ENCODE results near the gene A2ML1. TPM values are rescaled to one million over a fixed set of nuclear protein-coding genes. Genes with fewer than 3 reads are reported as not detected.
A peak's percentile ranks its signal among the peaks of the same experiment; 100 is the strongest.
"Not testable (repeated sequence)": the region's sequence is repeated elsewhere in the genome, so short reads cannot be mapped to it uniquely, and the experiment has no call there.

The A2ML1 gene
- total RNA-seq, 1 donor from 2014 or later, result not detected

DNA sequence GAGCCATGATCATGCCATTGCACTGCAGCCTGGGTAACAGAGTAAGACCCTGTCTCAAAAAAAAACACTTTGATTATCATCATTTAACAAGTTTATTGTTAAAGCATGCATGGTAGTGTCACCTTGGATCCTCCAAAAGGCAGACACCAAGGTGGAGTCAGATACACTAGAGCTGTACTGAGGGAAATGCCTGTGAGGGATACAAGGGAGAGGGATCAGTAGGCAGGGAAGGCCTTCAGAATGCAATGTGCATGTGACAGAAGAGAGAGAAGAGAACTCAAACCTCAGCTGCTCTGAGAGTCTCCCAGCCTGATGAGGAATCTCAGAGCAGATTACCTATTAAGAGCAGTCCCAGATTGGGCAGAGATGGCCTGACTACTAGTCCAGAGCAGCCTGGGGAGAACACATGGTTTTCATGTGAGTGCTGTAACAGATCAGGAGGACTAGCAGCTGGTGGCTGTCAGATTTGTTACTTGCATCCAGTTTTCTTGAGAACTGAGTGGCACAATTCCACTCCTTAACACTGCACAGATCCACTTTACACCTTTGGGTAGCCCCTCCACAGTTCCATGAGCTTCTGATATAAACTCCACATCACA lies 38.0 kb upstream of the A2ML1 start:
- TF ChIP-seq, protein P1, sequence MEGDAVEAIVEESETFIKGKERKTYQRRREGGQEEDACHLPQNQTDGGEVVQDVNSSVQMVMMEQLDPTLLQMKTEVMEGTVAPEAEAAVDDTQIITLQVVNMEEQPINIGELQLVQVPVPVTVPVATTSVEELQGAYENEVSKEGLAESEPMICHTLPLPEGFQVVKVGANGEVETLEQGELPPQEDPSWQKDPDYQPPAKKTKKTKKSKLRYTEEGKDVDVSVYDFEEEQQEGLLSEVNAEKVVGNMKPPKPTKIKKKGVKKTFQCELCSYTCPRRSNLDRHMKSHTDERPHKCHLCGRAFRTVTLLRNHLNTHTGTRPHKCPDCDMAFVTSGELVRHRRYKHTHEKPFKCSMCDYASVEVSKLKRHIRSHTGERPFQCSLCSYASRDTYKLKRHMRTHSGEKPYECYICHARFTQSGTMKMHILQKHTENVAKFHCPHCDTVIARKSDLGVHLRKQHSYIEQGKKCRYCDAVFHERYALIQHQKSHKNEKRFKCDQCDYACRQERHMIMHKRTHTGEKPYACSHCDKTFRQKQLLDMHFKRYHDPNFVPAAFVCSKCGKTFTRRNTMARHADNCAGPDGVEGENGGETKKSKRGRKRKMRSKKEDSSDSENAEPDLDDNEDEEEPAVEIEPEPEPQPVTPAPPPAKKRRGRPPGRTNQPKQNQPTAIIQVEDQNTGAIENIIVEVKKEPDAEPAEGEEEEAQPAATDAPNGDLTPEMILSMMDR (IDR thresholded peaks at IDR 0.05; ENCODE audit: insufficient read depth, low read depth, low read length), result no peak
- no peak for TF ChIP-seq EZH2 (IDR thresholded peaks at IDR 0.05; ENCODE audit: insufficient read depth, low read length)
- Histone ChIP-seq H3K4me2 (ENCODE audit: low read length) (no peak overlapping the region), H3K27ac (ENCODE audit: low read depth, low read length) (no peak overlapping the region), H3K27me3 (ENCODE audit: insufficient read depth, low read length) (no peaks in the 10 kb centered on the region), H3K36me3 (ENCODE audit: insufficient read depth, low read length) (peaks cover 7% of the 10 kb centered on the region), H3K4me1 (ENCODE audit: insufficient read depth, low read length) (no peaks in the 10 kb centered on the region), H2AFZ (ENCODE audit: low read depth, low read length) (no peak overlapping the region), H3K9ac (ENCODE audit: low read length) (no peak overlapping the region), H3K9me3 (ENCODE audit: insufficient read depth, low read depth, low read length) (no peaks in the 10 kb centered on the region), H3K4me3 (ENCODE audit: insufficient read depth, low read depth, low read length) (no peak overlapping the region), H4K20me1 (ENCODE audit: insufficient read depth, low read length) (peaks cover under 1% of the 10 kb centered on the region), H3K79me2 (ENCODE audit: insufficient read depth, low read length) (no peaks in the 10 kb centered on the region)
- Mint-ChIP-seq H3K9me3 (ENCODE audit: unreplicated experiment) (peaks cover 5% of the 10 kb centered on the region), H3K4me3 (ENCODE audit: unreplicated experiment) (no peak overlapping the region), H3K36me3 (ENCODE audit: low read depth, unreplicated experiment) (peaks cover 2% of the 10 kb centered on the region), H3K27ac (ENCODE audit: unreplicated experiment) (no peak overlapping the region), H3K27me3 (ENCODE audit: low read depth, unreplicated experiment) (no peaks in the 10 kb centered on the region), H3K4me1 (ENCODE audit: low read depth, unreplicated experiment) (no peaks in the 10 kb centered on the region)
- FAIRE-seq, result no peak
- no peak for DNase-seq (ENCODE audit: low read depth)

DNA sequence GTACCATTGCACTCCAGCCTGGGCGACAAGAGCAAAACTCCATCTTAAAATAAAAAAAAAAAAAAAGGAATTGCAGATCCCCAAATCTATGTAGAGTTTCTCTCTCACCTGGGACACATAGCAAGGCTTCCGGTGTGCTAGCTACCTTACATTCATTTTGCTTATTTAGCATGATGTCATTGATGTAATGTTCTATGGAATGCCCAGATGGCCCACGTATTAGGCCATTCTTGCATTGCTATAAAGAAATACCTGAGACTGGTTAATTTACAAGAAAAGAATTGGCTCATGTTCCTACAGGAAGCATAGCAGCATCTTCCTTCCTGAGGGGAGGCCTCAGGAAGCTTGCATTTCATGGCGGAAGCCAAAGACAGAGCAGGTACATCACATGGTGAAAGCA lies 36.9 kb upstream of the A2ML1 start:
- Histone ChIP-seq H3K36me3 (ENCODE audit: insufficient read depth, low read length) (peaks cover 7% of the 10 kb centered on the region), H3K9me3 (ENCODE audit: insufficient read depth, low read depth, low read length) (no peaks in the 10 kb centered on the region), H3K27me3 (ENCODE audit: insufficient read depth, low read length) (no peaks in the 10 kb centered on the region), H3K27ac (ENCODE audit: low read depth, low read length) (no peak overlapping the region), H4K20me1 (ENCODE audit: insufficient read depth, low read length) (no peaks in the 10 kb centered on the region), H3K79me2 (ENCODE audit: insufficient read depth, low read length) (no peaks in the 10 kb centered on the region), H3K9ac (ENCODE audit: low read length) (no peak overlapping the region), H3K4me3 (ENCODE audit: insufficient read depth, low read depth, low read length) (no peak overlapping the region), H3K4me2 (ENCODE audit: low read length) (no peak overlapping the region), H3K4me1 (ENCODE audit: insufficient read depth, low read length) (no peaks in the 10 kb centered on the region), H2AFZ (ENCODE audit: low read depth, low read length) (no peak overlapping the region)
- peaks cover 2% of the 10 kb centered on the region for H3K36me3 Mint-ChIP-seq (ENCODE audit: low read depth, unreplicated experiment)
- TF ChIP-seq, protein P1 (IDR thresholded peaks at IDR 0.05; ENCODE audit: insufficient read depth, low read depth, low read length), result no peak
- TF ChIP-seq EZH2 (IDR thresholded peaks at IDR 0.05; ENCODE audit: insufficient read depth, low read length), result no peak
- FAIRE-seq (no peak), DNase-seq (ENCODE audit: low read depth) (no peak)
- H3K27ac Mint-ChIP-seq (ENCODE audit: unreplicated experiment), result no peak overlapping the region
- peaks cover 5% of the 10 kb centered on the region for H3K9me3 Mint-ChIP-seq (ENCODE audit: unreplicated experiment)
- no peaks in the 10 kb centered on the region for H3K4me1 Mint-ChIP-seq (ENCODE audit: low read depth, unreplicated experiment)
- no peak overlapping the region for H3K4me3 Mint-ChIP-seq (ENCODE audit: unreplicated experiment)
- no peaks in the 10 kb centered on the region for H3K27me3 Mint-ChIP-seq (ENCODE audit: low read depth, unreplicated experiment)

DNA sequence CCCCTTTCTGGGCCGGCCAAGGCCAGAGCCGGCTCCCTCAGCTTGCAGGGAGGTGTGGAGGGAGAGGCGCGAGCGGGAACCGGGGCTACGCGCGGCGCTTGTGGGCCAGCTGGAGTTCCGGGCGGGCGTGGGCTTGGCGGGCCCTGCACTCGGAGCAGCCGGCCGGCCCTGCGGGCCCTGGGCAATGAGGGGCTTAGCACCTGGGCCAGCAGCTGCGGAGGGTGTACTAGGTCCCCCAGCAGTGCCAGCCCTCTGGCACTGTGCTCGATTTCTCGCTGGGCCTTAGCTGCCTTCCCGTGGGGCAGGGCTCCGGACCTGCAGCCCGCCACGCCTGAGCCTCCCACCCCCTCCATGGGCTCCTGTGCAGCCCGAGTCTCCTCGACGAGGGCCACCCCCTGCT lies 35.2 kb upstream of the A2ML1 start:
- H3K9me3 ChIP-seq (ENCODE audit: insufficient read depth, low read depth, low read length); H3K79me2 ChIP-seq (ENCODE audit: insufficient read depth, low read length); H3K4me3 ChIP-seq (ENCODE audit: insufficient read depth, low read depth, low read length); H3K27ac Mint-ChIP-seq (ENCODE audit: unreplicated experiment); H3K4me1 ChIP-seq (ENCODE audit: insufficient read depth, low read length); H3K9me3 Mint-ChIP-seq (ENCODE audit: unreplicated experiment); H3K36me3 Mint-ChIP-seq (ENCODE audit: low read depth, unreplicated experiment); H3K27me3 Mint-ChIP-seq (ENCODE audit: low read depth, unreplicated experiment); FAIRE-seq; H2AFZ ChIP-seq (ENCODE audit: low read depth, low read length); H3K9ac ChIP-seq (ENCODE audit: low read length); H3K4me2 ChIP-seq (ENCODE audit: low read length); DNase-seq (ENCODE audit: low read depth); H4K20me1 ChIP-seq (ENCODE audit: insufficient read depth, low read length); H3K27me3 ChIP-seq (ENCODE audit: insufficient read depth, low read length); H3K4me3 Mint-ChIP-seq (ENCODE audit: unreplicated experiment); H3K4me1 Mint-ChIP-seq (ENCODE audit: low read depth, unreplicated experiment); H3K27ac ChIP-seq (ENCODE audit: low read depth, low read length); H3K36me3 ChIP-seq (ENCODE audit: insufficient read depth, low read length): not testable (repeated sequence)

DNA sequence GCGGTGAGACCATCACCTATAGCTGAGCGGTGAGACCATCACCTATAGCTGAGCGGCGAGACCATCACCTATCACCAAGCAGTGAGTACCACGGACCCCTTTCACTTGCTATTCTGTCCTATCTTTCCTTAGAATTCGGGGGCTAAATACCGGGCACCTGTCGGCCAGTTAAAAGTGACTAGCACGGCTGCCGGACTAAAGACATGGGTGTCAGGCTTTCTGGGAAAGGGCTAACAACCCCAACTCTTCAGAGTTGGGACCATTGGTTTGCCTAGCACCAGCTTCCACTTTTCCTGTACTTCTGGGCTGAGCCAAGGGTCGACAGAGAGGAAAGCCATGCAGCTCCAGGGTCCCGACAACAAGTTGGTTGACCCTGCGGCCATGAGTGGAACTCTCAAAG lies 33.7 kb upstream of the A2ML1 start:
- not testable (repeated sequence) for H2AFZ ChIP-seq (ENCODE audit: low read depth, low read length); DNase-seq (ENCODE audit: low read depth); H3K4me1 Mint-ChIP-seq (ENCODE audit: low read depth, unreplicated experiment); H3K9ac ChIP-seq (ENCODE audit: low read length); H3K36me3 Mint-ChIP-seq (ENCODE audit: low read depth, unreplicated experiment); FAIRE-seq; H3K4me3 ChIP-seq (ENCODE audit: insufficient read depth, low read depth, low read length); H3K9me3 ChIP-seq (ENCODE audit: insufficient read depth, low read depth, low read length); H4K20me1 ChIP-seq (ENCODE audit: insufficient read depth, low read length); H3K27me3 Mint-ChIP-seq (ENCODE audit: low read depth, unreplicated experiment); H3K27ac ChIP-seq (ENCODE audit: low read depth, low read length); H3K79me2 ChIP-seq (ENCODE audit: insufficient read depth, low read length); H3K27me3 ChIP-seq (ENCODE audit: insufficient read depth, low read length); H3K4me2 ChIP-seq (ENCODE audit: low read length); H3K36me3 ChIP-seq (ENCODE audit: insufficient read depth, low read length); H3K4me1 ChIP-seq (ENCODE audit: insufficient read depth, low read length); H3K9me3 Mint-ChIP-seq (ENCODE audit: unreplicated experiment)
- Mint-ChIP-seq H3K27ac (ENCODE audit: unreplicated experiment) (peak overlapping the region; percentile 38), H3K4me3 (ENCODE audit: unreplicated experiment) (peak overlapping the region; percentile 92)

Data from astrocyte (in vitro differentiated cells and primary cell).